ENCODE data around the gene NAP1L4. TPM values are rescaled to one million over a fixed set of nuclear protein-coding genes. Genes with fewer than 3 reads are reported as not detected.

NAP1L4 gene
- total RNA-seq, 1 experiment from 2014 or later: 212 TPM

- H2BK12ac ChIP-seq (ENCODE audit: insufficient read length, low read depth, low read length): no peak overlapping the region
- no peak overlapping the region for H2AFZ ChIP-seq (ENCODE audit: low read length)
- no peak overlapping the region for H2BK20ac ChIP-seq (ENCODE audit: low read depth, low read length, poor library complexity, severe bottlenecking)
- Mint-ChIP-seq H3K9me3 (peaks cover 0 to 2% of the 10 kb centered on the region in 2 experiments; a peak in 3 of 5 replicates), H3K4me3 (no peak overlapping the region), H3K27ac (no peak overlapping the region), H3K27me3 (ENCODE audit: low read depth) (peaks cover 24% of the 10 kb centered on the region), H3K36me3 (ENCODE audit: insufficient read depth in 1 of 3, low read depth in 3 of 3) (peaks cover 0 to 5% (median 0%) of the 10 kb centered on the region in 3 experiments; a peak in 2 of 7 replicates), H3K4me1 (peaks cover 3 to 4% of the 10 kb centered on the region in 2 experiments; a peak in 1 of 4 replicates)
- H3K18ac ChIP-seq (ENCODE audit: insufficient read length, low read depth, low read length): no peak overlapping the region
- H3T11ph ChIP-seq (ENCODE audit: low read length): no peak overlapping the region
- H3K79me1 ChIP-seq (ENCODE audit: insufficient read depth, low read depth, low read length, poor library complexity, severe bottlenecking): no peaks in the 10 kb centered on the region
- no peak overlapping the region for H3K4me2 ChIP-seq (ENCODE audit: insufficient read depth, insufficient read length, low read length)
- no peak overlapping the region for H3K9ac ChIP-seq (ENCODE audit: extremely low read depth, insufficient read length, low read length)
- H2BK120ac ChIP-seq (ENCODE audit: low read depth, low read length, poor library complexity, severe bottlenecking): no peak overlapping the region
- no peak for DNase-seq
- H4K20me1 ChIP-seq (ENCODE audit: control insufficient read depth, insufficient read depth, insufficient read length): no peaks in the 10 kb centered on the region
- H3K14ac ChIP-seq (ENCODE audit: insufficient read depth, low read length): no peak overlapping the region
- H3K4ac ChIP-seq (ENCODE audit: low read depth, low read length): no peak overlapping the region
- no peak overlapping the region for H4K5ac ChIP-seq (ENCODE audit: insufficient read length, low read depth, low read length)
- no peak overlapping the region for H4K91ac ChIP-seq (ENCODE audit: insufficient read length, low read depth, low read length)
- H2AK5ac ChIP-seq (ENCODE audit: insufficient read length, low read length): no peak overlapping the region
- TF ChIP-seq CTCF (conservative IDR thresholded peaks at IDR 0.05): no peak
- H3K27me3 ChIP-seq (ENCODE audit: insufficient read depth, low read length): peaks cover 11% of the 10 kb centered on the region; the same call in 1 of the 2 replicates
- no peaks in the 10 kb centered on the region for H3K9me3 ChIP-seq (ENCODE audit: control insufficient read depth, low read depth, low read length)
- no peaks in the 10 kb centered on the region for H3K79me2 ChIP-seq (ENCODE audit: insufficient read depth, low read length)
- no peak overlapping the region for H3K27ac ChIP-seq (ENCODE audit: insufficient read length, low read depth, low read length)
- no peaks in the 10 kb centered on the region for H3K4me1 ChIP-seq (ENCODE audit: insufficient read depth, low read length)
- no CpG with 5 or more reads among the region's 22 CpGs for WGBS (ENCODE audit: extremely low coverage, insufficient read length, low lambda C conversion rate)
- H3K56ac ChIP-seq (ENCODE audit: insufficient read length, low read depth, low read length): no peak overlapping the region
- no peak overlapping the region for H3K23ac ChIP-seq (ENCODE audit: insufficient read length, low read depth, low read length)
- no peaks in the 10 kb centered on the region for H3K23me2 ChIP-seq (ENCODE audit: insufficient read length, low read depth, low read length, poor library complexity, severe bottlenecking)
- H4K8ac ChIP-seq (replicated peaks; ENCODE audit: insufficient read length, low read depth, low read length): no peak overlapping the region
- no peak overlapping the region for H2BK15ac ChIP-seq (ENCODE audit: low read depth, low read length)
- no peak overlapping the region for H2BK5ac ChIP-seq (ENCODE audit: insufficient read length, low read length)
Observed at GRCh38 chr11:2923446-2924375, 68.4 kb downstream of the NAP1L4 start.

Data from H9 (cell line).